Left hindlimb (tissue), 1 donor: ENCODE measurements around the gene BCO2.
"Not testable (repeated sequence)": the region's sequence is repeated elsewhere in the genome, so short reads cannot be mapped to it uniquely, and the experiment has no call there.

Experiments used
- DNase-seq: peaks from one replicate; pipeline ENCODE4 v3.0.0-alpha.2; 2018

Gene BCO2, protein sequence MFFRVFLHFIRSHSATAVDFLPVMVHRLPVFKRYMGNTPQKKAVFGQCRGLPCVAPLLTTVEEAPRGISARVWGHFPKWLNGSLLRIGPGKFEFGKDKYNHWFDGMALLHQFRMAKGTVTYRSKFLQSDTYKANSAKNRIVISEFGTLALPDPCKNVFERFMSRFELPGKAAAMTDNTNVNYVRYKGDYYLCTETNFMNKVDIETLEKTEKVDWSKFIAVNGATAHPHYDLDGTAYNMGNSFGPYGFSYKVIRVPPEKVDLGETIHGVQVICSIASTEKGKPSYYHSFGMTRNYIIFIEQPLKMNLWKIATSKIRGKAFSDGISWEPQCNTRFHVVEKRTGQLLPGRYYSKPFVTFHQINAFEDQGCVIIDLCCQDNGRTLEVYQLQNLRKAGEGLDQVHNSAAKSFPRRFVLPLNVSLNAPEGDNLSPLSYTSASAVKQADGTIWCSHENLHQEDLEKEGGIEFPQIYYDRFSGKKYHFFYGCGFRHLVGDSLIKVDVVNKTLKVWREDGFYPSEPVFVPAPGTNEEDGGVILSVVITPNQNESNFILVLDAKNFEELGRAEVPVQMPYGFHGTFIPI

DNA sequence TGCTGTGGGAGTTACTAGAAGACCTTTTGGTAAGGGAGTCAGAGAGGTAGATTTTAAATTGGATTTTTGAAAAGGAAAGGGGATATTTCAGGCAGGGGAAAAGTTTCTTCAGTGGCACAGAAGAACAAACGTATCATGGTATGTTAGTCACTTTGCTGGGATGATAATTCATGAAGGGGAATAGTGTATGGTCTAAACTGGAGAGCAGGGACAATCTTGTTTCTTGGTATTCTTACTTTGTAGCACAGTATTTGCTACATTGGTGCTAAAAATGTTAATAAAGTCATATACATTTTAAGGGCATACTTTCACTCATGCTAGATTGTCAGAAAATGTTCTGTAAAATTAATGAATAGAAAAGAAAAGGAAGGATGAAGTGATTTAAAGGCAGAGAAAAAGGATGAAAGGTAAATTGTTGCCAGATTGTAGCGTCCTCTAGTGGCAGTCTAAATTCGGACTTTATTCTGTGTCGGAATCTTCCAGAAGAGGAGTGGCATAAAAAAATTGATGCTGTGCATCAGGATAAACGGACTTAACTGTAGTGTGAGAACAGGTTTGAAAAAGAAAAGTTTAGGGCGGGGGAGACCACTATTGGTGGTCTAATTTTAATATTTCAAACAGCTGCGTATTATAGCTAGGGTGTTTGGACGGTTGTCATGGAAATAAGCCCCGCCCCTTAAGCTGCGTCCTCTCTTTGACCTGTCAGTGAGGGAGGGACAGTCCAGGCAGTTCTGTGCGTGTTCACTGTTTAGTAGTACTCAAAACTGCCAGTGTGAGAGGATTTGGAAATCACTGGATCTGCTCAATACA is at the start of gene BCO2:
Gene BCO2, plus strand, starts transcription at position 724 of the 810 bp plus-strand sequence. CDS start 90 bp downstream, outside the sequence.
- DNase-seq, result peak; percentile 88

DNA sequence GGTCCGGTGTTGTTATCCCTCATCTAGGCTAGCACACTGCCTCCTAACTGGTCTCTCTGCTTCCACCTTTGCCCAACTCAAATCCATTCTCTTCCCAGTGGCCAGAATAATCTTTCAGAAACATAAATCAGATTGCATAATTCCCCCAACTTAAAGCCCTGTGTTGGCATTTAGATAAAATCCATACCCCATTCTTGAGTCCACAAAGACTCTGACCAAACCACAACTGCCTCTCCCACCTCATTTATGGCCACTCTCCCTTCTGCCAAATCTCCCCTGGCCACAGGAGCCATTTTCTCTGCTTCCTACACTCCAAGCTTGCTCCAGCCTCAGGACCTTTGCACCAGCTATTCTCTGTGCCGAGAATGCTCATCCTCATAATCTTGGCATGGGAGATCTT is 48.3 kb upstream of the BCO2 start:
- no peak for DNase-seq

DNA sequence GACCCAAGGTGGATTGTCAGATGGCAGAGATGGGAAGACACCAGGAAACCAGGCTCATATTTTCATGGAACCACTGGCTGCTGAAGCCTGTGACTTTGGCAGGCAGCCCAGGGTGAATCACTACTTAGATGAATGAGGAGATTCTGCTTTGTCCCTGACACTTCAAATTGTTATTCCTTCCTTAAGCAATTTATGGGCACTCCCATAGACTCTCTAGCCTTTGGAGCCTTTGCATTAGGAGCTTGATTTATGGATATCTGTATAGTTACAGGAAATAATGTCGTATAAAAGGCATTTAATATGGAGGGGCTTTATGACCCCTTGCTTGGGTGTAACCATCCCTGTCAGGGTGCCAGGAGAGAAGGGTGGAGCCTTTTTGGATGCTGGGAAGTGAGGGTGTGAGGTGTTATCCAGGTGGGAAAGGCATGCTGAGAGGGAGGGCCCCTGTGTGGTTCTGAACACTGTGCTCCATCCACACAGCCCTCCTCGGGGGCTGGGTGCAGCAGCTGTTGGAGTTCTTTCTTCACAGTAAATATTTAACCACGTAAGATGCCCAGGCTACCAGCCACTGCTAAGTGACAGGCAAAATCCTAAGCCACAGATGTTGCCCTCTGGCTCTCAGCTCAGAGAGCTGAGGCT is 46.7 kb upstream of the BCO2 start:
- no peak for DNase-seq

DNA sequence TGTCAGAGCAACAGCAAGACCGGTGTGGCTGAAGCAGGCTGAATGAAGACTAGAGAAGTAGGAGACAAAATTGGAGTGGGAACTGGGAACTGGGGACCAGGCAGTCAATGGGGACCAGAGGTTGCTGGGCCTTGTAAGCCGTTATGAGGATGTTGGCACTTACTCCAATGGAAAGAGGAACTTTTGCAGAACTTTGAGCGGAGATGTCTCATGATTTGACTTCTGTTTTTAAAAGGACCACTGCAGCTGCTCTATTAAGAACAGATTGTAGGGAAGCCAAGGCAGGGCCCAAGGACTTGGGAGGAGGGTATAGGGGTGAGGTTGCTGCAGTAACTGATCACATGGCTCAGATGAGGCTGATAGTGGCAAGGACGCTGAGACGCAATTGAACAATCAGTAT is 45.7 kb upstream of the BCO2 start:
- no peak for DNase-seq

DNA sequence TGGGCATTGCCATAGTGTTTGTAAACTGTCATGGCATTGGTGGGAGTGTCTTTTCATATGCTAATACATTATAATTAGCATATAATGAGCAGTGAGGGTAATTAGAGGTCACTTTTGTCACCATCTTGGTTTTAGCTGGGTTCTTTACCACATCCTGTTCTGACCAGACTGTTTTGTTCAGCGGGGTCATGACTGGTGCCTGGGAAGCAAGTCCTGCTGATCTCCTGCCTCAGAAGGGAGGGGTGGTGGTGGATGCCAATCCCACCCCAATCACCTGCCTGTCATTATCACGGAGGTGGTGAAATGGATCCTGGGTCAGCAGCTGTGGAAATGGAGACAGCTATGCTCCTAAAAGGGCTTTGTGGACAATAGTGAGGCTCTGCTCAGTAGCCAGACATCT is 42.6 kb upstream of the BCO2 start:
- no peak for DNase-seq

DNA sequence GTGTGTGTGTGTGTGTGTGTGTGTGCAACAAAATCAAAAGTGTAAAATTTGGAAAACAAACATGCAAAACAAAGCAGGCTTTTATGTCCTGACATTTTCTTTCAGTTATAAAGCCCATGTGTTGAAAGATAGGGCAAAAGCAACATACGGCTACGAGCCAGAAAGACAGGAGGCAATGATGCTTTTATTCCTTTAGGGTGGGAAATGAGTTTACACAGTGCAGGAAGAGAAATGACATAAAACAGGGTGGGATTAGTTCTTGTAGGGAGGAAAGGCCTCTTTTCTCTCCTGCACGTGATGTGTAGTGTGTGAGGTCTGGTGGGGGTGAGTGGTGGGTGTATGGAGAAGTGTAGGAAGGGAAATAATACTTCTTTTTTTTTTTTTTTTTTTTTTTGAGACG is 40.8 kb upstream of the BCO2 start:
- no peak for DNase-seq

DNA sequence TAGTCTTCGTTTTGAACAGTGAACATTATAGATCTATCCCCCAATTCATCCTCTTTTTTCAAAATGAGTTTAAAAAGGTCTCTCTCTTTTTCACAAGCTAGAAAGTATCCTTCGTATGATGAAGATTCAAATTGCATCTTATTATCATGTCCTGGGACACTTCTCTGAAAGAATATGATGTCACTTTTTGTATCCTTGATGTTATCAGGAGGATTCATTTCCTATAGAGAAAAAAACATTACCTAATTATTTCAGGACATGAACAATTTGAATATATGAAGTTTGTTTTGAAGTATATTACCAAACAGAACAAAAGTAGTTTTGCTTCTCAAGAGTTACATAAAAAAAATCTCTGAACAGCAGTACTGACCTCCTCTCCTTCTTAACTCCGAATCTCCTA is 31.7 kb upstream of the BCO2 start:
- DNase-seq, result no peak

DNA sequence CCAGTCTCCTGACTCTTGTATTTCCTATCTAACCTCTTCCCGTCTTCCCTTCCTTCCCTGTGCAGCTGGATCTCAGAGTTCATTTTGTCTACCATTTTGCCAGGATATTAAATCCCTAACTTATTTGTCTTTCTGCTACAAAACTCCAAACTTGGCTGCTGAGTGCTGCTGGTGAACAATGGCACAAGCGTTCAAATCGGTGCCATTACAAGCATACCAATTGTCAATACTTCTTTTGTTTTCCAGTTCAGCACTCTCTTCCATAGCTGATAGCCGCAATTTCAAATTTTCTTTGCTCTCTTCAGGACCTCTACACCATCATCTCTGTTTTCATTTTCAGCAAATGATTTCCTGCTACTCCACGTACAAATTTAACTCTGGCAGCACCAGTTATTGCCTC is 24.8 kb upstream of the BCO2 start:
- no peak for DNase-seq

DNA sequence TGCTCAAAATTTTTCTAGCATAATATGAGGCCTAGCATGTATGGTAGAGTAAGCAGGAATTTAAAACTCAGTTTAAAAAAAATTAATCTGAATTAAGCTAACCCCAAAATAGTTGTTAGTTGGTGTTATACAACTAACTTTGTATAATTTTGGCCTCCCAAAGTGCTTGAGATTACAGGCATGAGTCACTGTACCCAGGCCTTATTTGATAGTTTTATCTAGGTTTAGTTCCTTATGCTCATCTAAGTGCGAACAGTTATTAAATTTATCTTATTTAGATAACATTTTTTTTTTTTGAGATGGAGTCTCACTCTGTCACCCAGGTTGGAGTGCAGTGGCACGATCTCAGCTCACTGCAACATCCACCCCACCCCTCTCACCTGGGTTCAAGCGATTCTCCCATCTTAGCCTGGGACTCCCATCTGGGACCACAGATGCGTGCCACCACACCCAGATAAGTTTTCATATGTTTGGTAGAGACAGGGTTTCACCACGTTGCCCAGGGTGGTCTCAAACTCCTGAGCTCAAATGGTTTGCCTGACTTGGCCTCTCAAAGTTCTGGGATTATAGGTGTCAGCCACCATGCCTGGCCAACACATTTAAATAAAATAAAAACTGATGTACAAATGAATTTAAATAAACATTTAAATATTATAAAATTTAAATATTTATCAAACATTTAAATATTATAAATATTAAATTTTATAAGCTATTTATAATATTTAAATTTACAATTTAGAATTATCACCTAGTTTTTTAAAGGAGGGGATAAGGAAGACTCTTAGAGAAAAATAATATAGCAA is 19.0 kb upstream of the BCO2 start:
- DNase-seq, result no peak

DNA sequence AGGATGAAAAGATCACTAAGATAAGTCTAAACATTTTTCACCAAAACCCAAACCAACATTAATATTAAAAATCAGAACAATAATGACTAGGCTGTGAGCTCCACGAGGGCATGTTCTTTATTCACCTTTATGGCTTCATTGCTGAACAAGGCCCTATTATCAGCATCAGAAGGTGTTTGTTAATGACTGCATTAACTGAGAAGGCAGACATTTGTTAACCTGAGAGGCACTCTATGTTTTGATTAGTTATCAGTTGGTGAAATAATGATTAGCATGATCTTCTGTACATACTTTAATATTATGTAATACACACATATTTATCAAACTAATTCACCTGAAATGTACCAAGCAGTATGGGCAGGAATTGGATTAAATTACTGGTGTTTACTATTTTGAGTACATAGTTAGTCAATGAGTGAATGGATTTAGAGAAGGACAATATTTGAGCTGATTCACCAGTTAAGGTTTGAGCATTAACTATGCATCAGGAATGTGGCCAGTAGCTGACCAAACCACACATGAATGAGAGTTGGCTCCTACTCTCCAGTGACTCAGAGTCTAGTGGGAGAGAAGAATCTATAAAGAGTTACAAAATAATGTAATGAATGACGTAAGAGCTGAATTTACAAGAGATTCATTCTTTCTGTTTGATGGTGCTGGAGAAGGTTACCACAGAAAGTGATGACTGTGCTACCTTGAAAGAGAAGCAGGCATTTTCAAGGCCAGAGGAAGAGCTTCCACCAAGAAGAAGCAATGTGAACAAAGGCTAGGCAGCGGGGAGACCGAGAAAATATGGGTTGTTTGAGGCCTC is 18.2 kb upstream of the BCO2 start:
- no peak for DNase-seq

DNA sequence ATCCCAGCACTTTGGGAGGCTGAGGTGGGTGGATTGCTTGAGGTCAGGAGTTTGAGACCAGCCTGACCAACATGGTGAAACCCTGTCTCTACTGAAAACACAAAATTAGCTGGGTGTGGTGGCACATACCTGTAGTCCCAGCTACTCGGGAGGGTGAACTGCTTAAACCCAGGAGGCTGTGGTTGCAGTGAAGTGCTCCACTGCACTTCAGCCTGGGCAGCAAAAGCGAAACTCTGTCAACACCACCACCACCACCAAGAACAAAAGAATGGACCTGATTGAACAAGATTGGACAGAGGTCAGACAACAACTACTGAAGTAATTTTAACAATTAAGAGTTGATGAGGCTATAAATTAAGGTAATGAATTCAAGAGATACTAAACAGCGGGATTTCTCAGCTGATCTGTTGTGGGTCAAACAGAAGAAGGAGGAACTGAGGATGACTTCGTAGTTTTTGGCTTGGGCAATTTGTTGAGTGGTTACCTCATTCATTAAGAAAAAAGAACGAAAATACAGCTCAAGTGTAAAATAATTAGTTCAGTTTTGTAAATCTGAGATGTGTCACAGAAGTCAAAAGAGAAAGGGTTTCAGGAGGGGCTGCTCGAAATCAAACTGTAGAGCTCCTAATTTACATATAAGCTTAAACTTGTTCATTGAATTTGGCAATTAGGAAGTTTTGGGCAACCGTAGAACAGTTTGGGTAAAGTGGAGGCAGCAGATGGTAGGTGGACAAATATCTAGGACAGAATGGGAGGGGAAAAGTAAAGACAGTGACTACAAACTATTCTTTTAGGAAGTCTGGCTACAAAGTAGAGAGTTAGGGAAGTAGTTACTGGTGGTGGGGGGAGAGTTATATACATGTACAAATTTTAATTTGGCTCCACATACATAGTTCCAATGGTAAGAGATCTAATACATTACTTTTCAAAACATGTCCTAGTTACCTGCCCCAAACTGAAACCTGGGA is 15.9 kb upstream of the BCO2 start:
- no peak for DNase-seq

DNA sequence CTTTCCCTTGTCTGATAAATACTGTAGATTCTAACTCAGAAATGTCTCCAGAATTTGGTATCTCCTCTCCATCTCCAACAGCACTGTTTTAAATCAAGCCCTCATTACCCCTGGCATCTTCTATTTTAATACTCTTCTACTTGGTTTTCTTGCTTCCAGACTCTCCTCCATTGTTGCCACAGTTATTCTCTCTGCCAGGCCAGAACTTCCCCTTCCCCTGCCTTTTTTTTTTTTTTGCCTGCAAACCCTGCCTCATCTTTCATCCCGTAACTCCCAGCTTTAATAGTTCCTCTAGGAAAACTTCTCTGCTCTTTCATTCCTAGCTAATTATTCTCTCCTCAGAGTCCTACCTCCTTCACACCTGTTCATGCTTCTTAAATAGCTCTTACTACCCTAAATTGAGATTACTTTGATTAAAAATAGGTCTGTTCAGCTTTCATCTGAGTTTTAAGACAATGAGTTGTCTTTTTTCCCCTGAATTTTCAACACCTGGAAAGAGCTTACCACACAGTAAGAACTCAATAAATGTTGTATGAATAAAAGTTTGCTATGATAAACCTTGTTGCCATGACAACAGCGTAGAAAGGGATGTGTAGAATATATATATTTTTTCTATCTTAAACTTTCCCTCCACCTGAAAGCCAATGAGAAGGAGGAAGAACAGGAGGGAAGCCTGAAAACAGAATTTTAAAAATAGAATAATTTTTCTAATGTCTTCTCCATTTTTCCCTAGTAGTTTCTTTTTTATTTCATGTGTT is 15.0 kb upstream of the BCO2 start:
- DNase-seq, result no peak

DNA sequence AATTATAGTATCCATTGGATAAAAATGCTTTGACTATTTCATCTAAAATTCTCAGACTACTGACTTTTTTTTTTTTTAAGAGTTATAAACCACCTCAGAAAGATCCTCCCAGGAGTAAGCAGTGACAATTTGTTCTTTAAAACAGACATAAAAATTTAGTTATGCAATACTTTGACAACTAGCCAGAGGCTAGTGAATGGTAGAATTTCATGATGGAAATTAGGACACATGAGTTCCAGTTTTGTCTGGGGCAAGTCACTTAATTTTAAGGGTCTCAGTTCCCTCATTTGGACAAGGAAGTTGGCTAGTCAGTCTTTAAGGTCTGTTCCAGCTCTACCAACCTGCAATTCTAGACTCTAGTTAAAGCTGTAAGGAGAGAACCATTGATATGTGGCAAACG is 14.3 kb upstream of the BCO2 start:
- no peak for DNase-seq

DNA sequence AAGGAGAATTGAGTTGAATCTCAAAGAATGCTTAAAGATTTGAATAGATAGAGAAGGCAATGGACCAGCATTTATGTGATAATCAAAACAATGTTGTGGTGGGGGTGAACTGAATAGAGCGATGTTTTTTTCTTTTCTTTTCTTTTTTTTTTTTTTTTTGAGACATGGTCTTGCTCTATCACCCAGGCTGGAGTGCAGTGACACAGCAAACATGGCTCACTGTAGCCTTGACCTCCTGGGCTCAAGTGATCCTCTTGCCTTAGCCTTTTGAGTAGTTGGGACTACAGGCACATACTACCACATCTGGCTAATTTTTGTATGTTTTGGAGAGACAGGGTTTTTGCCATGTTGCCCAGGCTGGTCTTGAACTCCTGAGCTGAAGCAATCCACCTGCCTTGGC is 13.1 kb upstream of the BCO2 start:
- DNase-seq, result not testable (repeated sequence)

DNA sequence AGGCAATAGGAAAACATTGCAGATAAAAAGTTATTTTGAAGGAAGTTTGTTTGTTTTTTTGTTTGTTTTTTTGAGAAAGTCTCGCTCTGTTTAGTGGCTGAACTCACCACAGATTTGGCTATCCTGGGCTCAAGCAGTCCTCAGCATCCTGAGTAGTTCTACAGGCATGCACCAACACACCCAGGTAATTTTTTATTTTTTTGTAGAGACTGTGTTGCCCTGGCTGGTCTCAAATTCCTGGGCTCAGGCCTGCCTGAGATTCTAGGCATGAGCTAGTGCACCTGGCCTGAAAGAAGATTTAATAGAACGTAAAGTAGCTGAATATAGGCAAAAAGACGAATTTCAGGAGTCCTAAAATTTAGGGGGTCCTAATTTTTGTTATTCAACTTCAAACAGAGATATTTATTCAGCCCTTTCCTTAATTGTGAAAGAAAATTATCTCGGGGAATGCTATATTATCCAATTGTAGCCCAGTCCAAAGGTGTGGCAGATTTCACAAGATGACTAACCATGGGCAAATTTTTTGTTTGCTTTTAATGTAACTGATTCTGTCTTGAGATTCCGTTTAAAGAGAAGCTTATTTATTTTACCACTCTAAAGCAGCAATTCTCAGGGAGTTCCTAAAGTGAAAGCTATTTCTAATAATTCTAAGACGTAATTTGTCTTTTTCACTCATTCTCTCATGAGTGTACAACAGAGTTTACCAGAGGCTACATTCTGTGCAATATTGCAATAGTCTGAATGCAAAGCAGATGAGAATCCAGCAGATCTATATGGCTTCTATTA is 12.4 kb upstream of the BCO2 start:
- DNase-seq, result no peak

DNA sequence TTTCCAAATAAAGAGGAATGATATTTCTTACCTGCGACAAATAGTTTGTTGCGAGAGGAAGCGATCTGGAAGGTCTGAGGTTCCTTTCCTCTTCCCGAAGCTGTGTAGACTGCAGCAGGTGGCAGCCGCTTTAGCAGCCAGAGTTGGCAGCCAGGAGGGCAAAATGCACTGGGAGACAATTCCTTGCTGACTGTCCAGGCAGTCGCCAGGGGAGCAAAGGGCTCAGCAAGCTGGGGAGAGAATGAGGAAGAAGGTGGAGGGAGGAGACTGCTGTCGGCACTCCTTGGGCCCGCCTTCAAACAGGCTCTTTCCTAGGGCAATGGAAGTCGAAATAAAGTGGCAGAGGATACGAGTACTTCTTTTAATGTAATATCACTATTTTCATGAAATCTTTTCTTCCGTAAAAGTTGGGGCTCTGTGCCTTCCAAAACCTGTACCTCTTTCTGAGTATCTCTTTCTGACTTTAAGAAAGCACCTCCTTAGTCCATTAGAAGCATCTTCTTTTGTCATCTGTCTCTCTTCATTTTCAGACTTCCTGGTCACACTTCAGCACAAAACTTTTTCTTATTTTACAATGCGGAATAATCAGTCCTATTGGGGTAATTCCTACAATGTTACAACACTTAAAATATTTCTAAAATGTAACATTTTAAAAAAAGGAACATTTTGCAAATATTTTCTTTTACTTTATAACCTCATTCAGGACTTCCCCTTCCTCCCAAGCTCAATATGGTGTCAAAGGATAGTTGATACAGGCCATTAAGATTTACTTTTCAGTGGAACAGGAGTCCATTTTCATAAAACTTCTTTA is 11.2 kb upstream of the BCO2 start, which contains the start of gene IL18:
Gene IL18, minus strand, starts transcription at position 220 of the 811 bp plus-strand sequence. CDS start 9,041 bp downstream, outside the sequence.
- DNase-seq, result no peak

DNA sequence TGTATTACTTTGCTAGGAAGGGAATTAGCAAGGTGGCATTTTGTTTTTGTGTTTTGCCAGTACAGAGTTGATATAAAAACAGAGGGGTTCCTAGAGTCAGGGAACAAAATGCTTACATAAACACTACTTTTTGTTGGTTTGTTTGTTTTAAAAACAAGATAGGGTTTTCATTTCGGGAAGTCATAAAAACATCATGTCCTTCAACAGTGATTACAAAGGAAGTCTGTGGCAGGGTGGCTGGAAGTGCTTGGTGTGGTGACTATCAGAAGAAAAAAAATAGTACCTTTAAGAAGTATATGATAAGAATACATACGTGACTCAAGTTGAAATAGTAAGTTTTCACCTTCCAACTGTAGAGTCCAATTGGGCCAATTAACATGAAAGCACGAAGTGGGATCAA is 10.3 kb upstream of the BCO2 start:
- no peak for DNase-seq

DNA sequence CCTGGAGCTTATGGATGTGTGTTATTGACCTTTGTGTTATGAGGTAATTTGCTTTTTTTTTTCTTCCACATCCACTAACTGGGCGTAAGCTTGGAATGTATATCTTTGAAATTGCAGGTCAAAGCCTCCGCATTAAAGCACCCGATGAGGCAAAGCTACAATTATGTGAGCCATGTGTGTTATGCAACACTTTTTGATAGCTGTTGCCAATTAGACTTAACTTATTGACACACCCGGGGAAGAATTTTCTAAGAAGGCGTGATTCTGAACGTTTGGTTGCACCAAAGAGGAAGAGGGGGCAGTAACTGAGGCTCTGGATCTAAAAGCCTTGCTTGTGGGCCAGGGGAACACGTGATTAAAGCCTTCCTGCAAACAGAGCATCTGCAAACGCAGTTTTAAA is 8.8 kb upstream of the BCO2 start:
- DNase-seq, result no peak
